OCI-LY7 (cell line): ENCODE results near the gene TIRAP. TPM values are rescaled to one million over a fixed set of nuclear protein-coding genes. Genes with fewer than 3 reads are reported as not detected.

ENCODE experiments used
- BruUV-seq: library from RNA; stranded (reverse); fragments of 400-500 nt; replicated peaks from 2 replicates; lab custom pipeline; 2021; lab: Mats Ljungman, UMichigan
- CTCF ChIA-PET: fragments of 300-600 bp; sonication (Branson Sonifier 250); formaldehyde crosslinking; loops from one replicate; lab custom pipeline; 2022; ENCODE audit warnings: antibody characterized with exemption; ENCODE audit not compliant: unreplicated experiment; lab: Charles Lee
- POLR2A ChIA-PET: fragments of 300-600 bp; sonication (Branson Sonifier 250); formaldehyde crosslinking; loops from one replicate; lab custom pipeline; 2022; ENCODE audit warnings: antibody characterized with exemption; lab: Charles Lee
- DNase-seq: peaks from one replicate; pipeline ENCODE4 v3.0.0-alpha.2; 2015; ENCODE audit warnings: low spot score
- H2AFZ ChIP-seq: fragments of 200-600 bp; sonication (generic), shearing (Covaris generic); 2 replicates; pipeline ENCODE4 v1.6.1; 2014; ENCODE audit warnings: mild to moderate bottlenecking, antibody characterized with exemption, low read length, moderate library complexity
- H3K27ac ChIP-seq: fragments of 200-600 bp; sonication (generic); 2 replicates; pipeline ENCODE4 v1.5.1; 2014; ENCODE audit warnings: mixed run types, low read depth, mild to moderate bottlenecking, moderate library complexity, low read length, inconsistent platforms; ENCODE audit not compliant: poor library complexity, severe bottlenecking
- H3K36me3 ChIP-seq: fragments of 200-600 bp; sonication (generic); 2 replicates; pipeline ENCODE4 v1.6.1; 2014; ENCODE audit warnings: mild to moderate bottlenecking, antibody characterized with exemption, low read length, moderate library complexity, mixed read lengths; ENCODE audit not compliant: insufficient read depth
- H3K4me1 ChIP-seq: fragments of 200-600 bp; sonication (generic); 2 replicates; pipeline ENCODE4 v1.5.1; 2014; ENCODE audit warnings: mild to moderate bottlenecking, low read length; ENCODE audit not compliant: insufficient read depth, poor library complexity, severe bottlenecking
- H3K4me2 ChIP-seq: fragments of 200-600 bp; sonication (generic); 2 replicates; pipeline ENCODE4 v1.6.1; 2014; ENCODE audit warnings: mild to moderate bottlenecking, low read length
- H3K4me3 ChIP-seq: fragments of 200-600 bp; sonication (generic); 2 replicates; pipeline ENCODE4 v1.5.1; 2014; ENCODE audit warnings: mild to moderate bottlenecking, low read depth, low read length; ENCODE audit not compliant: poor library complexity, severe bottlenecking
- H3K79me2 ChIP-seq: fragments of 200-600 bp; sonication (generic); 2 replicates; pipeline ENCODE4 v1.6.1; 2016; ENCODE audit warnings: low read depth, mild to moderate bottlenecking, low read length, moderate library complexity, mixed read lengths; ENCODE audit not compliant: insufficient read depth
- H3K9me2 ChIP-seq: fragments of 200-600 bp; sonication (generic); 2 replicates; pipeline ENCODE4 v1.6.1; 2016; ENCODE audit warnings: mild to moderate bottlenecking, low read length, mixed read lengths; ENCODE audit not compliant: insufficient read depth
- H3K9me3 ChIP-seq: fragments of 200-600 bp; sonication (generic); 2 replicates; pipeline ENCODE4 v1.6.1; 2014; ENCODE audit warnings: mild to moderate bottlenecking, mixed run types, low read length, mixed read lengths
- H4K20me1 ChIP-seq: fragments of 200-600 bp; sonication (generic); 2 replicates; pipeline ENCODE4 v1.6.1; 2014; ENCODE audit warnings: mild to moderate bottlenecking, antibody characterized with exemption, low read length, moderate library complexity, mixed read lengths; ENCODE audit not compliant: insufficient read depth
- EZH2phosphoT487 ChIP-seq: fragments of 200-600 bp; sonication (generic); IDR thresholded peaks from 2 replicates; pipeline ENCODE4 v1.6.1; 2018; ENCODE audit warnings: low read depth, borderline replicate concordance, mild to moderate bottlenecking, mixed run types, antibody characterized with exemption, low read length, moderate library complexity, mixed read lengths
- intact Hi-C: fragments of 100-400 bp; cut with micrococcal nuclease; formaldehyde crosslinking; loops from one replicate; pipeline ENCODE4 v1.10.0; 2022; ENCODE audit not compliant: unreplicated experiment
- total RNA-seq, 2 experiments: library from RNA; depleted of rRNA in 1 of 2; stranded (reverse); fragments of >200 nt in 1 of 2; shearing (Covaris generic) in 1 of 2; gene quantifications; 2 replicates each; pipeline ENCODE4 v1.2.3, GENCODE V29; 2014 to 2022
- TF ChIP-seq, protein P1 (sequence below): fragments of 200-600 bp; sonication (generic); conservative IDR thresholded peaks from 2 replicates; pipeline ENCODE4 v1.5.1; 2014; ENCODE audit warnings: mild to moderate bottlenecking, antibody characterized with exemption, low read length, moderate library complexity, mixed read lengths

Gene TIRAP
- total RNA-seq, 2 experiments from 2014 or later, result 3.4 to 9.8 TPM

GRCh38 chr11:126281245-126281644 lies 1.6 kb upstream of the TIRAP start:
- TF ChIP-seq, protein P1, sequence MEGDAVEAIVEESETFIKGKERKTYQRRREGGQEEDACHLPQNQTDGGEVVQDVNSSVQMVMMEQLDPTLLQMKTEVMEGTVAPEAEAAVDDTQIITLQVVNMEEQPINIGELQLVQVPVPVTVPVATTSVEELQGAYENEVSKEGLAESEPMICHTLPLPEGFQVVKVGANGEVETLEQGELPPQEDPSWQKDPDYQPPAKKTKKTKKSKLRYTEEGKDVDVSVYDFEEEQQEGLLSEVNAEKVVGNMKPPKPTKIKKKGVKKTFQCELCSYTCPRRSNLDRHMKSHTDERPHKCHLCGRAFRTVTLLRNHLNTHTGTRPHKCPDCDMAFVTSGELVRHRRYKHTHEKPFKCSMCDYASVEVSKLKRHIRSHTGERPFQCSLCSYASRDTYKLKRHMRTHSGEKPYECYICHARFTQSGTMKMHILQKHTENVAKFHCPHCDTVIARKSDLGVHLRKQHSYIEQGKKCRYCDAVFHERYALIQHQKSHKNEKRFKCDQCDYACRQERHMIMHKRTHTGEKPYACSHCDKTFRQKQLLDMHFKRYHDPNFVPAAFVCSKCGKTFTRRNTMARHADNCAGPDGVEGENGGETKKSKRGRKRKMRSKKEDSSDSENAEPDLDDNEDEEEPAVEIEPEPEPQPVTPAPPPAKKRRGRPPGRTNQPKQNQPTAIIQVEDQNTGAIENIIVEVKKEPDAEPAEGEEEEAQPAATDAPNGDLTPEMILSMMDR, result no peak
- no peak for TF ChIP-seq EZH2phosphoT487
- Histone ChIP-seq H3K9me2 (no peaks in the 10 kb centered on the region), H3K79me2 (no peaks in the 10 kb centered on the region), H3K4me2 (no peak overlapping the region), H2AFZ (no peak overlapping the region), H3K36me3 (peaks cover 20% of the 10 kb centered on the region; the same call in 1 of the 2 replicates), H3K4me1 (peaks cover 34% of the 10 kb centered on the region), H3K9me3 (no peaks in the 10 kb centered on the region), H3K4me3 (no peak overlapping the region), H4K20me1 (no peaks in the 10 kb centered on the region), H3K27ac (no peak overlapping the region)
- intact Hi-C loops, result no loop called here
- BruUV-seq, result no TSS peak
- CTCF ChIA-PET, result interaction anchor here (0.5 kb wide), 1 partner anchor 74 kb away, joined by 6 read pairs; the partner anchor contains the start of gene ST3GAL4
- no peak for DNase-seq
- POLR2A ChIA-PET, result interaction anchor here (0.5 to 1.7 kb wide), 6 partner anchors 8 to 285 kb away, joined by 3 to 7 read pairs (median 5); partner anchors contain the start of genes FOXRED1 and SRPRA

DNA sequence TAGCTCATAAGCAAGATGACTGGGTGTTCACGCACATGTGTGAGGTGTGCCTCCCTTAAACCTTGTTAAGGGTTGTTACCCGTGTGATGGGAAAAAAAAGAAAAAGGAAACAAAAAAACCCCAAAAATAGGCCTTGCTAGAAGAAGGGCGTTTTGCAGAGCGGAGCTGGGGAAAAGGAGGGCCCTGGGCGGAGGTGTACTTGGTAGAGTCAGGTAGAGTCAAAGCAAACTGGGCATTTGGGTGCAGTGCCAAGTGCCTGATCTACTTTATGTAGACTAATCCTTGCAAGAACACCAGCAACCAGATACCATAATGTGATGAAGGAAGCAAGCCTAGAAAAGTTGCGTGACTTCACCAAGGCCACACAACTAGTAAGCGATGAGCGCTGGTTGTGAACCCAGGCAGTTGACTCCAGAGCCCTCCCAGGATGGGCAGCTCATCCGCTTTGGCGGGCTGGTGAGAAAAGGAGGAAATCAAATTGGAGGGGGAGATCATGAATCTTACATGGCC lies 1.2 kb upstream of the TIRAP start:
- no TSS peak for BruUV-seq
- no peak overlapping the region for H3K4me3 ChIP-seq
- CTCF ChIA-PET, result no interaction called here
- H3K9me3 ChIP-seq, result no peaks in the 10 kb centered on the region
- H3K79me2 ChIP-seq, result no peaks in the 10 kb centered on the region
- no peak for DNase-seq
- POLR2A ChIA-PET, result interaction anchor here (0.5 to 1.7 kb wide), 5 partner anchors 9 to 285 kb away, joined by 3 to 7 read pairs (median 5); partner anchors contain the start of genes FOXRED1 and SRPRA
- H3K4me2 ChIP-seq, result no peak overlapping the region
- H3K4me1 ChIP-seq, result peaks cover 34% of the 10 kb centered on the region
- H2AFZ ChIP-seq, result no peak overlapping the region; the same call in 1 of the 2 replicates
- TF ChIP-seq, protein P1, result no peak
- H3K27ac ChIP-seq, result no peak overlapping the region
- H3K9me2 ChIP-seq, result no peaks in the 10 kb centered on the region
- H3K36me3 ChIP-seq, result peaks cover 18% of the 10 kb centered on the region; the same call in 1 of the 2 replicates
- no peaks in the 10 kb centered on the region for H4K20me1 ChIP-seq
- intact Hi-C loops, result no loop called here

DNA sequence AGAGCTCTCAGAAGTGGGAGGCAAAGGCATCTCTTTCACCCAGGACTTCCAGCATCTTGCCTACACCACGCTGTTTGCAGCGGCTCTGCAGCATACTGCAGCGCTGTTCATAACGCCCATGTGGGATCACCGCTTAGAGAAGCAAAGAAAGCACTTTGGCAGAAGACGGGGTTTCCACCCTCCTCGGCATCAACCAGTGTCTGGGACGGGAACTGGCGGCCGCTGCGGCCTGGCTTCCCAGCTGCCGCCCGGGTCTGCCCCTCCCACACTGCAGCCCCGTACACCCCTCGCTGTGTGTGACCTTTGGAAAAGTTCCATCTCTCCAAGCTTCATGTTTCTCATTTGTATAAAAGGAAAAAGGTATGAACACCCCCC lies 545 bp upstream of the TIRAP start:
- Histone ChIP-seq H3K27ac (no peak overlapping the region), H2AFZ (peak overlapping the region; percentile 90), H3K36me3 (peaks cover 13% of the 10 kb centered on the region; the same call in 1 of the 2 replicates), H3K9me3 (no peaks in the 10 kb centered on the region), H3K4me1 (peaks cover 34% of the 10 kb centered on the region), H3K4me3 (peak overlapping the region; percentile 72), H3K79me2 (no peaks in the 10 kb centered on the region), H3K4me2 (peak overlapping the region; percentile 91), H4K20me1 (no peaks in the 10 kb centered on the region), H3K9me2 (no peaks in the 10 kb centered on the region)
- peak; percentile 35 for DNase-seq
- POLR2A ChIA-PET, result interaction anchor here (1.7 kb wide), 1 partner anchor 13 kb away, joined by 7 read pairs; the partner anchor contains the start of genes FOXRED1 and SRPRA
- CTCF ChIA-PET, result no interaction called here
- no TSS peak for BruUV-seq
- intact Hi-C loops, result no loop called here
- TF ChIP-seq, protein P1, result no peak
- TF ChIP-seq EZH2phosphoT487, result no peak
